Trophoblast cell (in vitro differentiated cells and primary cell): ENCODE measurements around the gene SIGLECL1.

Source experiments
- DNase-seq, 2 donors: peaks; one replicate each; pipeline ENCODE4 v3.0.0-alpha.2; 2016
- H2AFZ ChIP-seq: 2 replicates; pipeline ENCODE4 v1.6.1; 2013; ENCODE audit warnings: low read length, moderate library complexity, mild to moderate bottlenecking; ENCODE audit not compliant: insufficient read depth, poor library complexity
- H2AK5ac ChIP-seq: 2 replicates; pipeline ENCODE4 v1.6.1; 2013; ENCODE audit warnings: mild to moderate bottlenecking, low read length
- H2BK120ac ChIP-seq: 2 replicates; pipeline ENCODE4 v1.6.1; 2013; ENCODE audit warnings: low read length, mild to moderate bottlenecking, moderate library complexity; ENCODE audit not compliant: insufficient read depth, poor library complexity
- H2BK12ac ChIP-seq: 2 replicates; pipeline ENCODE4 v1.6.1; 2013; ENCODE audit warnings: mild to moderate bottlenecking, low read length, moderate library complexity
- H2BK5ac ChIP-seq: 2 replicates; pipeline ENCODE4 v1.6.1; 2013; ENCODE audit warnings: low read length, low read depth, moderate library complexity, mild to moderate bottlenecking; ENCODE audit not compliant: poor library complexity
- H3K14ac ChIP-seq: 2 replicates; pipeline ENCODE4 v1.6.1; 2013; ENCODE audit warnings: mild to moderate bottlenecking, low read length
- H3K18ac ChIP-seq: 2 replicates; pipeline ENCODE4 v1.6.1; 2013; ENCODE audit warnings: mild to moderate bottlenecking, low read length
- H3K23ac ChIP-seq: 2 replicates; pipeline ENCODE4 v1.6.1; 2013; ENCODE audit warnings: low read length
- H3K27ac ChIP-seq: 2 replicates; pipeline ENCODE4 v1.5.1; 2013; ENCODE audit warnings: low read depth, mild to moderate bottlenecking, inconsistent platforms, low read length, moderate library complexity
- H3K27me3 ChIP-seq: 2 replicates; pipeline ENCODE4 v1.6.1; 2013; ENCODE audit warnings: inconsistent platforms, mild to moderate bottlenecking, low read length, moderate library complexity; ENCODE audit not compliant: insufficient read depth
- H3K36me3 ChIP-seq, 2 experiments: 1 replicate in 1 of 2; 2 replicates in 1 of 2; pipeline ENCODE4 v1.6.1; 2013; ENCODE audit warnings: low read length in 2 of 2, mild to moderate bottlenecking in 2 of 2, moderate library complexity in 1 of 2; ENCODE audit not compliant: insufficient read depth in 2 of 2, control insufficient read depth in 1 of 2
- H3K4ac ChIP-seq: 2 replicates; pipeline ENCODE4 v1.6.1; 2013; ENCODE audit warnings: low read depth, mild to moderate bottlenecking, low read length, moderate library complexity
- H3K4me1 ChIP-seq, 2 experiments: 1 replicate in 1 of 2; 2 replicates in 1 of 2; pipeline ENCODE4 v1.6.1; 2013; ENCODE audit warnings: low read length in 2 of 2, mild to moderate bottlenecking in 2 of 2, moderate library complexity in 1 of 2; ENCODE audit not compliant: insufficient read depth in 2 of 2, control insufficient read depth in 1 of 2
- H3K4me2 ChIP-seq: 2 replicates; pipeline ENCODE4 v1.6.1; 2013; ENCODE audit warnings: inconsistent platforms, mild to moderate bottlenecking, low read length, moderate library complexity
- H3K4me3 ChIP-seq: 2 replicates; pipeline ENCODE4 v1.5.1; 2013; ENCODE audit warnings: mild to moderate bottlenecking, low read depth, low read length, inconsistent platforms
- H3K79me1 ChIP-seq: one replicate; pipeline ENCODE4 v1.6.1; 2013; ENCODE audit warnings: low read length
- H3K79me2 ChIP-seq: 2 replicates; pipeline ENCODE4 v1.6.1; 2013; ENCODE audit warnings: low read length, mild to moderate bottlenecking; ENCODE audit not compliant: control insufficient read depth, insufficient read depth, poor library complexity
- H3K9ac ChIP-seq: 2 replicates; pipeline ENCODE4 v1.6.1; 2013; ENCODE audit warnings: mild to moderate bottlenecking, low read length
- H3K9me3 ChIP-seq: 2 replicates; pipeline ENCODE4 v1.6.1; 2013; ENCODE audit warnings: low read depth, mild to moderate bottlenecking, control low read depth, inconsistent platforms, low read length; ENCODE audit not compliant: insufficient read depth
- H4K12ac ChIP-seq: 2 replicates; pipeline ENCODE4 v1.6.1; 2013; ENCODE audit warnings: low read depth, mild to moderate bottlenecking, low read length, moderate library complexity
- H4K8ac ChIP-seq: 2 replicates; pipeline ENCODE4 v1.6.1; 2013; ENCODE audit warnings: low read depth, mild to moderate bottlenecking, low read length, moderate library complexity
- H4K91ac ChIP-seq: one replicate; pipeline ENCODE4 v1.6.1; 2013; ENCODE audit warnings: low read depth, mild to moderate bottlenecking, low read length, moderate library complexity
- WGBS: extraction: QIAGEN DNeasy Blood & Tissue Kit; methylation state at CpG from one replicate; pipeline ENCODE4 v1.1.7; 2013; ENCODE audit warnings: missing lambda C conversion rate; ENCODE audit not compliant: insufficient read length, insufficient coverage; ENCODE audit errors: extremely low coverage; 5-methylcytosine and 5-hydroxymethylcytosine counted together

Gene SIGLECL1

DNA sequence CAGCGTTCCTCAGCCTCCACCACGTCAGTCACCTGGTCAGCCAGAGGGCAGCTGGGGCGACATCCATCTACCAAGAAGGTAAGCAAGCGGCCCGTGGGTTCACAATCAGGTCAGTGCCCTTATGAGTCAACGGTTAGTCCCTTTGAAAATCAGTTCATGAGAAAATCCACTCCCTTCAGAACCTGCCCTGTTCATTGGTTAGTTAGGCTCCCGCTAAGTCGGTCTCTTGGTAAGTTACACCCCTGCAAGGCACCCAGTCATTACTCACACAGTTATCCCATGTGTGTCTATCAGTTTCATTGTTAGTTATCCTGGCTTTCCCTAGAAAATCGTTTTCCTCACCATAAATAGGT, 564 bp downstream of the SIGLECL1 start:
- no peak overlapping the region for H3K18ac ChIP-seq
- no peaks in the 10 kb centered on the region for H3K79me2 ChIP-seq
- H2AFZ ChIP-seq = no peak overlapping the region
- no peak overlapping the region for H4K8ac ChIP-seq
- no peak overlapping the region for H3K4me3 ChIP-seq
- H3K9ac ChIP-seq = no peak overlapping the region
- no peaks in the 10 kb centered on the region for H3K4me1 ChIP-seq
- no peak overlapping the region for H3K14ac ChIP-seq
- no peak overlapping the region for H3K4me2 ChIP-seq
- H4K12ac ChIP-seq = no peak overlapping the region
- no peaks in the 10 kb centered on the region for H3K79me1 ChIP-seq
- H3K4ac ChIP-seq = no peak overlapping the region
- H2BK5ac ChIP-seq = no peak overlapping the region
- no peak overlapping the region for H3K23ac ChIP-seq
- no peak overlapping the region for H3K27ac ChIP-seq
- DNase-seq = peak; percentile 17 to 26
- H2BK120ac ChIP-seq = no peak overlapping the region
- peaks cover 9% of the 10 kb centered on the region for H3K9me3 ChIP-seq
- no peak overlapping the region for H4K91ac ChIP-seq
- WGBS = no CpG with 5 or more reads among the region's 9 CpGs
- no peaks in the 10 kb centered on the region for H3K27me3 ChIP-seq
- H2AK5ac ChIP-seq = no peak overlapping the region
- no peaks in the 10 kb centered on the region for H3K36me3 ChIP-seq
- H2BK12ac ChIP-seq = no peak overlapping the region

DNA sequence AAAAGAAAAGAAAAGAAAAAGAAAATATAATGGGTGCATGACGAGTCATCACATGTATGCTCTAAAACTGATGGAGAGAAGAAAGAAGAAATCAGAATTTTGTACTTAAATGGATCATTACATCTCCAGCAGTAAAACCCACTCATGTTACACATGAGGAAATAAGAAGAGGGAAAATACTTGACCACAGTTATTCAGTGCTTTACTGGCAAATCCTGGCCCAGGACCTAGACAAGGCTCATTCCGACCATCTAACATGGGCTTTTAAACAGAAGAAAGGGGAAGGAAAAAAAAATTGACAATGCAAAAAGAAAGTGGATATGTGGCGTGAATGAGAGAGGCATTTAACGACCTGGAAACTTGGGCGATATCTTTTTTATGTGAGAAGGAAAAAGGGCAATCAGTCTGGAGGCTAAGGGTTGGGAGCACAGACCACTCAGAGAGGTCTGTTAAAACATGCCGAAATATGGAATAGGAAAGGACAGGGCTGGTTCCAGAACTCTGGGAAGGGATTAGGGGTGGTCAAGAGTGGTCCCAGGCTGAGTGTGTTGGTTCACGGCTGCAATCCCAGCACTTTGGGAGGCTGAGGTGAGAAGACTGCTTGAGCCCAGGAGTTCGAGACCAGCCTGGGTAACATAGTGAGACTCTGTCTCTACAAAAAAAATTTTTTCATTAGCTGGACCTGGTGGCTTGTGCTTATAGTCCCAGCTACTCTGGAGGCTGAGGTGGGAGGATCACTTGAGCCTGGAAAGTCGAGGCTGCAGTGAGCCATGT, 1.6 kb downstream of the SIGLECL1 start:
- H3K9me3 ChIP-seq = peaks cover 9% of the 10 kb centered on the region
- H2AFZ ChIP-seq = no peak overlapping the region
- H3K18ac ChIP-seq = no peak overlapping the region
- H3K4me2 ChIP-seq = no peak overlapping the region
- H2BK12ac ChIP-seq = no peak overlapping the region
- H4K91ac ChIP-seq = no peak overlapping the region
- H4K12ac ChIP-seq = no peak overlapping the region
- no peaks in the 10 kb centered on the region for H3K79me1 ChIP-seq
- no peak for DNase-seq
- no peaks in the 10 kb centered on the region for H3K27me3 ChIP-seq
- H3K4ac ChIP-seq = no peak overlapping the region
- no peak overlapping the region for H4K8ac ChIP-seq
- H3K23ac ChIP-seq = no peak overlapping the region
- H3K9ac ChIP-seq = no peak overlapping the region
- no CpG with 5 or more reads among the region's 9 CpGs for WGBS
- H3K4me3 ChIP-seq = no peak overlapping the region
- H3K14ac ChIP-seq = no peak overlapping the region
- no peaks in the 10 kb centered on the region for H3K79me2 ChIP-seq
- H3K27ac ChIP-seq = no peak overlapping the region
- H3K36me3 ChIP-seq = no peaks in the 10 kb centered on the region
- H2BK5ac ChIP-seq = no peak overlapping the region
- no peaks in the 10 kb centered on the region for H3K4me1 ChIP-seq
- no peak overlapping the region for H2AK5ac ChIP-seq
- no peak overlapping the region for H2BK120ac ChIP-seq

DNA sequence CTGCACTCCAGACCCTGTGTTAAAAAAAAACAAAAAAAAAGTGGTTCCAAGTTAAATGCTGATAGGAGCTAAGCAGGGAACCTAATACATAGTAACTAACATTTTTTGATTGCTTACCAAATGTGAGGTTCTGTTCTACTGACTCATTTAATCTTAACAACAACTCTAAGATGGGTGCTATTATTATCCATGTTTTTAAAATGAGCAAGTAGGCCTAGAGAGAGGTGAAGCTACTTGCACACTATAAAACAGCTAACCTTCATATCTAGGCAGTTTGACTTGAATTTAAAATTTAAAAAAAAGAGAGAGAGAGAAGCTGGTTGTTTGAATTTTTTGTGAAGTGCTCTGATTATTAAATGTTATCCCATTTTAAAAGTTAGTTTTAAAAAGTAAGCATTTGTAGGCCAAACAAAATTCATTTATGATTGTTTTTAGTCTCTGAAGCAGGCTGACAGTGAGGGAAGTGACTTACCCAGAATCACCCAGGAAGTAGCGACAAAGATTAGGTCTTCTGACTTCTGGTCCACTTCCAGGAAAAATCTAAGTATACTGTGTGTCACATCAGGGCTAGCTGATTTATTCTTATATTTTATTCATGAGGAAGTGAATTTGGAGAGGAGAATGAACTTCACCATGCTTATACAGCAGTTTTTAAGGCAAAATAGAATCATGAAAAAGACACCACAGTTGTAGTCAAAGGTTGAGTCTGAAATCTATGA, 2.4 kb downstream of the SIGLECL1 start:
- Histone ChIP-seq H2BK120ac (no peak overlapping the region), H4K8ac (no peak overlapping the region), H2BK12ac (no peak overlapping the region), H3K27me3 (no peaks in the 10 kb centered on the region), H3K4me2 (no peak overlapping the region), H2AK5ac (no peak overlapping the region), H3K9ac (no peak overlapping the region), H3K4ac (no peak overlapping the region), H3K27ac (no peak overlapping the region), H3K18ac (no peak overlapping the region), H2BK5ac (no peak overlapping the region), H3K14ac (no peak overlapping the region), H3K79me1 (no peaks in the 10 kb centered on the region), H3K23ac (no peak overlapping the region), H3K4me3 (no peak overlapping the region), H3K79me2 (no peaks in the 10 kb centered on the region), H2AFZ (no peak overlapping the region), H3K36me3 (no peaks in the 10 kb centered on the region), H4K91ac (no peak overlapping the region), H3K9me3 (peaks cover 9% of the 10 kb centered on the region), H4K12ac (no peak overlapping the region), H3K4me1 (no peaks in the 10 kb centered on the region)
- no peak for DNase-seq
- WGBS = no CpG with 5 or more reads among the region's 1 CpG

DNA sequence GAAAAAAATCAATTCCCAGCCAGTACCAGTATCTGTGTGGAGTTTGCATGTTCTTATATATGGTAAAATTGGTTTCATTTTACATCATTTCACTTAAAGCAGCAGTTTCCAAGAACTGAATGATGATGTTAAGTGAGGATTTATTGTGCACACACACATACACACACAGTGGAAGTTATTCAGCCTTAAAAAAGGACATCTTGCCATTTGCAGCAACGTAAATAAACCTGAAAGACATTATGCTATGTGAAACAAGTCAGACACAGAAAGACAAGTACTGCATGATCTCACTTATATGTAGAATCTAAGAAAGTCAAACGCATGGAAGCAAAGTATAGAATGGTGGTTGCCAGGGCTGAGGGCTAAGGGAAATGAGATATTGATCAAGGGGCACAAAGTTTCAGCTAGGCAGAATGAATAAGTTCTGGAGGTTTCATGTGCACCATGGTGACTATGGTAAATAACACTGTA, 5.3 kb downstream of the SIGLECL1 start:
- Histone ChIP-seq H3K79me1 (no peaks in the 10 kb centered on the region), H4K12ac (no peak overlapping the region), H3K36me3 (no peaks in the 10 kb centered on the region), H3K27me3 (no peaks in the 10 kb centered on the region), H4K8ac (no peak overlapping the region), H3K23ac (no peak overlapping the region), H3K4ac (no peak overlapping the region), H2AFZ (no peak overlapping the region), H3K79me2 (no peaks in the 10 kb centered on the region), H3K4me2 (no peak overlapping the region), H2BK12ac (no peak overlapping the region), H3K27ac (no peak overlapping the region), H2BK120ac (no peak overlapping the region), H4K91ac (no peak overlapping the region), H2AK5ac (no peak overlapping the region), H2BK5ac (no peak overlapping the region), H3K4me1 (no peaks in the 10 kb centered on the region), H3K9ac (no peak overlapping the region), H3K9me3 (peaks cover 3% of the 10 kb centered on the region), H3K4me3 (no peak overlapping the region), H3K18ac (no peak overlapping the region), H3K14ac (no peak overlapping the region)
- no peak for DNase-seq
- no CpG with 5 or more reads among the region's 2 CpGs for WGBS
